ENCODE data around the gene USP46. TPM values are rescaled to one million over a fixed set of nuclear protein-coding genes. Genes with fewer than 3 reads are reported as not detected.

The USP46 gene
- total and polyA plus RNA-seq, 2 of the 8 experiments (the other 6 are each of a cell fraction or from before 2014, with no cell fraction given) = 10.6 to 62.4 TPM

GRCh38 chr4:52643785-52644244 lies 15.3 kb downstream of the USP46 start (continued):
- TF ChIP-seq YY1 (IDR thresholded peaks at IDR 0.05; ENCODE audit: low read depth, low read length) (no peak), TCF12 (IDR thresholded peaks at IDR 0.05; ENCODE audit: low read depth, low read length) (no peak), CHD1 (IDR thresholded peaks at IDR 0.05; ENCODE audit: low read depth, low read length) (no peak), CTCF (IDR thresholded peaks at IDR 0.05; ENCODE audit: control extremely low read depth in 1 of 3, insufficient read depth in 1 of 3, low read depth in 1 of 3, low read length in 3 of 3) (no peak), ASH2L (IDR thresholded peaks at IDR 0.05; ENCODE audit: low read length) (no peak), PHF8 (conservative IDR thresholded peaks at IDR 0.05; ENCODE audit: low read depth, low read length) (no peak)
